Neural progenitor cell (in vitro differentiated cells): ENCODE measurements around the gene URAD. TPM values are rescaled to one million over a fixed set of nuclear protein-coding genes. Genes with fewer than 3 reads are reported as not detected.

ENCODE experiments used
- DNase-seq: peaks from one replicate; pipeline ENCODE4 v3.0.0-alpha.2; 2016; ENCODE audit warnings: low spot score
- H2AFZ ChIP-seq: fragments of 200-600 bp; sonication (generic); replicated peaks from 2 replicates; pipeline ENCODE4 v1.6.1; 2016; ENCODE audit warnings: antibody characterized with exemption
- H3F3A ChIP-seq: fragments of 200-600 bp; sonication (generic); 2 replicates; pipeline ENCODE4 v1.6.1; 2016; ENCODE audit warnings: antibody characterized with exemption, low read depth
- H3K27ac ChIP-seq: fragments of 200-600 bp; sonication (generic); 2 replicates; pipeline ENCODE4 v1.5.1; 2016; ENCODE audit warnings: mild to moderate bottlenecking
- H3K27me3 ChIP-seq: fragments of 200-600 bp; sonication (generic); 2 replicates; pipeline ENCODE4 v1.6.1; 2016; ENCODE audit warnings: mild to moderate bottlenecking, moderate library complexity
- H3K36me3 ChIP-seq: fragments of 200-600 bp; sonication (generic); 2 replicates; pipeline ENCODE4 v1.5.1; 2016
- H3K4me1 ChIP-seq: fragments of 200-600 bp; sonication (generic); 2 replicates; pipeline ENCODE4 v1.6.1; 2016; ENCODE audit warnings: mixed run types
- H3K4me2 ChIP-seq: fragments of 200-600 bp; sonication (generic); 2 replicates; pipeline ENCODE4 v1.6.1; 2016
- H3K4me3 ChIP-seq: fragments of 200-600 bp; sonication (generic); 2 replicates; pipeline ENCODE4 v1.5.1; 2016
- H3K79me2 ChIP-seq: fragments of 200-600 bp; sonication (generic); 2 replicates; pipeline ENCODE4 v1.6.1; 2016; ENCODE audit warnings: low read depth
- H3K9ac ChIP-seq: fragments of 200-600 bp; sonication (generic); 2 replicates; pipeline ENCODE4 v1.6.1; 2016
- H3K9me3 ChIP-seq: fragments of 200-600 bp; sonication (generic); 2 replicates; pipeline ENCODE4 v1.5.1; 2016; ENCODE audit warnings: low read depth
- H4K20me1 ChIP-seq: fragments of 200-600 bp; sonication (generic); 2 replicates; pipeline ENCODE4 v1.6.1; 2016; ENCODE audit warnings: low read depth
- H3K27ac Mint-ChIP-seq: 3 replicates; pipeline ENCODE4 v1.8.0; 2021; ENCODE audit warnings: mixed read lengths
- H3K27me3 Mint-ChIP-seq: 2 replicates; pipeline ENCODE4 v1.8.0; 2022; ENCODE audit warnings: low read depth, mild to moderate bottlenecking, inconsistent platforms, moderate library complexity, mixed read lengths; ENCODE audit not compliant: insufficient read depth
- H3K36me3 Mint-ChIP-seq: 3 replicates; pipeline ENCODE4 v1.8.0; 2021; ENCODE audit warnings: mixed read lengths
- H3K4me1 Mint-ChIP-seq: 3 replicates; pipeline ENCODE4 v1.8.0; 2021; ENCODE audit warnings: mixed read lengths
- H3K4me3 Mint-ChIP-seq: 3 replicates; pipeline ENCODE4 v1.8.0; 2021; ENCODE audit warnings: mild to moderate bottlenecking, moderate library complexity, mixed read lengths
- H3K9me3 Mint-ChIP-seq: 3 replicates; pipeline ENCODE4 v1.8.0; 2020; ENCODE audit warnings: mixed read lengths
- EZH2 ChIP-seq: fragments of 200-600 bp; sonication (generic); IDR thresholded peaks from 2 replicates; pipeline ENCODE4 v1.6.1; 2017; ENCODE audit warnings: antibody characterized with exemption, mild to moderate bottlenecking, moderate library complexity
- EZH2phosphoT487 ChIP-seq: fragments of 200-600 bp; sonication (generic); IDR thresholded peaks from 2 replicates; pipeline ENCODE4 v1.6.1; 2017; ENCODE audit warnings: antibody characterized with exemption
- total RNA-seq: library from RNA; depleted of rRNA; stranded (reverse); fragments of >200 nt; gene quantifications from 2 replicates; pipeline ENCODE4 v1.2.3, GENCODE V29; 2015; ENCODE audit warnings: low replicate concordance
- TF ChIP-seq, protein P1 (sequence below): fragments of 200-600 bp; sonication (generic); IDR thresholded peaks from 2 replicates; pipeline ENCODE4 v1.5.1; 2017; ENCODE audit warnings: antibody characterized with exemption, mild to moderate bottlenecking

Gene URAD
- total RNA-seq, 1 donor from 2014 or later, result not detected

DNA sequence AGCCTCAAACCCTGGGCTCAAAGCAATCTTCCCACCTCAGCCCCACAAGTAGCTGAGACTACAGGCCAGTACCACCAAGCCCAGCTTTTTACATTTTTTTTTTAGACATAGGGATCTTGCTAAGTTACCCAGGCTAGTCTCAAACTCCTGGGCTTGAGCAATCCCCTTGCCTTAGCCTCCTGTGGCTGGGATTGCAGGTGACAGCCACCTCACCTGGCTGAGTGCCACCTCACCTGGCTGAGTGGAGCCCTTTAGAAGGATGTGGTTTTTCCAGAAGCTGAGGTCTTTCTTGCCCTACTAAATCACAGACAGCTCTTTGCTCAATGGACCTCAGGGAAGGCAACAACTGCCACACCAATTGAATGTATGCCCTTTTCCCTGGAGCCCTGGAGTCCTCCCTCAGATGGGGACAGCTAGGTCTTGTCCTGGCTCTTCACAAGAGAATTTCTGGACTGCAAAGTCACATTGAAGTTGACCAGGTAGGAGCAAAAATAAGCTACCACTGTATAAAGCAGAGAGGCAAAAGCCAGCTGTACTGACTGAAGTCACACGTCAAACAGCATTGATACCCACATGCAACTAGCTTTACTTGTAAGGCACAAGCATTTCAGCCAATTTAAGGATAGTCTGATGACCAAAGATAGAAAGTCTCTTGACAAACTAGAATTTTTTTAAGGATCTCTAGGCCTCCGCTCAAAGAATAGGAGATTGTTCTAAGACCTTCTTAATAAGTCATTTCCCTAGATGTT lies 54.7 kb downstream of the URAD start:
- no peak overlapping the region for H2AFZ ChIP-seq
- Mint-ChIP-seq H3K27ac (no peak overlapping the region), H3K4me3 (no peak overlapping the region), H3K27me3 (peaks cover 43% of the 10 kb centered on the region), H3K9me3 (no peaks in the 10 kb centered on the region), H3K4me1 (no peaks in the 10 kb centered on the region), H3K36me3 (no peaks in the 10 kb centered on the region)
- H3K4me3 ChIP-seq, result no peak overlapping the region
- H3F3A ChIP-seq, result peaks cover 20% of the 10 kb centered on the region
- no peaks in the 10 kb centered on the region for H3K4me1 ChIP-seq
- H4K20me1 ChIP-seq, result peaks cover 27% of the 10 kb centered on the region
- H3K4me2 ChIP-seq, result no peak overlapping the region
- H3K9ac ChIP-seq, result no peak overlapping the region
- no peaks in the 10 kb centered on the region for H3K79me2 ChIP-seq
- peaks cover 87% of the 10 kb centered on the region for H3K27me3 ChIP-seq
- no peaks in the 10 kb centered on the region for H3K36me3 ChIP-seq
- TF ChIP-seq, protein P1, sequence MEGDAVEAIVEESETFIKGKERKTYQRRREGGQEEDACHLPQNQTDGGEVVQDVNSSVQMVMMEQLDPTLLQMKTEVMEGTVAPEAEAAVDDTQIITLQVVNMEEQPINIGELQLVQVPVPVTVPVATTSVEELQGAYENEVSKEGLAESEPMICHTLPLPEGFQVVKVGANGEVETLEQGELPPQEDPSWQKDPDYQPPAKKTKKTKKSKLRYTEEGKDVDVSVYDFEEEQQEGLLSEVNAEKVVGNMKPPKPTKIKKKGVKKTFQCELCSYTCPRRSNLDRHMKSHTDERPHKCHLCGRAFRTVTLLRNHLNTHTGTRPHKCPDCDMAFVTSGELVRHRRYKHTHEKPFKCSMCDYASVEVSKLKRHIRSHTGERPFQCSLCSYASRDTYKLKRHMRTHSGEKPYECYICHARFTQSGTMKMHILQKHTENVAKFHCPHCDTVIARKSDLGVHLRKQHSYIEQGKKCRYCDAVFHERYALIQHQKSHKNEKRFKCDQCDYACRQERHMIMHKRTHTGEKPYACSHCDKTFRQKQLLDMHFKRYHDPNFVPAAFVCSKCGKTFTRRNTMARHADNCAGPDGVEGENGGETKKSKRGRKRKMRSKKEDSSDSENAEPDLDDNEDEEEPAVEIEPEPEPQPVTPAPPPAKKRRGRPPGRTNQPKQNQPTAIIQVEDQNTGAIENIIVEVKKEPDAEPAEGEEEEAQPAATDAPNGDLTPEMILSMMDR, result no peak
- TF ChIP-seq EZH2phosphoT487 (no peak), EZH2 (no peak)
- no peaks in the 10 kb centered on the region for H3K9me3 ChIP-seq
- no peak for DNase-seq
- no peak overlapping the region for H3K27ac ChIP-seq

DNA sequence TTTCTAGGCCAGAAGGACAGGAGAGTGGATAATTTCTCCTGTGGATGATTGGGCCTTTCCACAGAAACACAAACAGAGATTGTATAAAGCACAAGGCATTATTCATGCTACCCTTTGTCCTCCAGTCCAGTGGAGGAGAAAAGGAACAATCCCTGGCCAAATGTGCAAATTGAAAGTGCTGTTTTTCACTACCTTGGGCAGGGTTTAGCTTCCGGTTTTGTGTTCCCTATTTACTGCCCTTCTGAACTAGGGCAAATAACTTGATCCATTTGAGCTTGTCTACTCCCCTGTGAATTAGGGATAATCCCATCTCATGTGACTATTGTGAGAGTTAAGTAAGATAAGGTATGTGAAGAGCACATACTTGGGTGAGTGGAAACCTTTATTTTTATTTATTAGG lies 55.4 kb downstream of the URAD start:
- Histone ChIP-seq H3F3A (peaks cover 20% of the 10 kb centered on the region), H3K4me3 (no peak overlapping the region), H3K79me2 (no peaks in the 10 kb centered on the region), H3K9me3 (no peaks in the 10 kb centered on the region), H3K4me2 (no peak overlapping the region), H3K9ac (no peak overlapping the region), H3K4me1 (no peaks in the 10 kb centered on the region), H2AFZ (no peak overlapping the region), H3K27ac (no peak overlapping the region), H4K20me1 (peaks cover 33% of the 10 kb centered on the region), H3K36me3 (no peaks in the 10 kb centered on the region), H3K27me3 (peaks cover 87% of the 10 kb centered on the region)
- H3K4me3 Mint-ChIP-seq, result no peak overlapping the region
- H3K36me3 Mint-ChIP-seq, result no peaks in the 10 kb centered on the region
- H3K4me1 Mint-ChIP-seq, result no peaks in the 10 kb centered on the region
- peaks cover under 1% of the 10 kb centered on the region for H3K9me3 Mint-ChIP-seq
- DNase-seq, result no peak
- no peak overlapping the region for H3K27ac Mint-ChIP-seq
- TF ChIP-seq EZH2phosphoT487 (no peak), EZH2 (no peak)
- TF ChIP-seq, protein P1, result no peak
- H3K27me3 Mint-ChIP-seq, result peaks cover 49% of the 10 kb centered on the region

DNA sequence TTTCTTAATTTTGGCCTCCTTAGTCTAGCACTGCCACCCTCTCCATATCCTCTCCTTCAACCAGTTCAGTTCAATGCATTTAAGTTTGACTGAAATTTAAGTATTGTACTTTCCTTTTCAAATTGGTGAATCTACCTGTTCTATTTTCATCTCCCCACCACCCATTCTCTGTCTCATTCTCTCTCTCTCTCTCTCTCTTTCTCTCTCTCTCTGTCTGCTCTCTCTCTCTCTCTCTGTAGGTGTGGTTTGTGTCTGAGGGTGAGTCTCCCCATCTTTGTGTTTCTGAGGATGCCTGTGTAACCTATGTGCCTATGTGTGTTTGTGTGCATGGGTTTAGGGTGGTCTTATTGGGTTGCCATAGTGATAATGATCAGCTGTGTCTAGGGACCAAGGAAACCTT lies 58.6 kb downstream of the URAD start:
- no peak overlapping the region for H3K4me2 ChIP-seq
- Mint-ChIP-seq H3K36me3 (no peaks in the 10 kb centered on the region), H3K9me3 (peaks cover 7% of the 10 kb centered on the region), H3K4me1 (no peaks in the 10 kb centered on the region), H3K27ac (no peak overlapping the region), H3K4me3 (no peak overlapping the region), H3K27me3 (peaks cover 76% of the 10 kb centered on the region)
- DNase-seq, result no peak
- H4K20me1 ChIP-seq, result peaks cover 66% of the 10 kb centered on the region
- no peaks in the 10 kb centered on the region for H3K36me3 ChIP-seq
- no peak overlapping the region for H3K9ac ChIP-seq
- no peaks in the 10 kb centered on the region for H3K9me3 ChIP-seq
- no peak overlapping the region for H3K27ac ChIP-seq
- H3K79me2 ChIP-seq, result no peaks in the 10 kb centered on the region
- H3K27me3 ChIP-seq, result peaks cover 96% of the 10 kb centered on the region
- TF ChIP-seq EZH2phosphoT487 (no peak), EZH2 (no peak)
- TF ChIP-seq, protein P1, result no peak
- no peak overlapping the region for H2AFZ ChIP-seq
- no peak overlapping the region for H3K4me3 ChIP-seq
- H3F3A ChIP-seq, result peaks cover 13% of the 10 kb centered on the region
- H3K4me1 ChIP-seq, result no peaks in the 10 kb centered on the region
